Spinal cord (tissue), 10 donors: Measurements from ENCODE around the gene HOXB6. TPM values are rescaled to one million over a fixed set of nuclear protein-coding genes. Genes with fewer than 3 reads are reported as not detected.
A peak's percentile ranks its signal among the peaks of the same experiment; 100 is the strongest.

Source experiments
- DNase-seq, 6 donors: peaks; one replicate each; pipeline versions ENCODE4 v3.0.0 to v3.0.0-alpha.2; 2013 to 2015; ENCODE audit warnings: low spot score in 6 of 6, low read depth in 4 of 6
- H3K27ac ChIP-seq: one replicate; pipeline ENCODE4 v1.5.1; 2013; ENCODE audit warnings: low read depth, low read length, control low read depth
- H3K27me3 ChIP-seq: one replicate; pipeline ENCODE4 v1.6.1; 2013; ENCODE audit warnings: low read length; ENCODE audit not compliant: control insufficient read depth, insufficient read depth
- H3K36me3 ChIP-seq: one replicate; pipeline ENCODE4 v1.6.1; 2013; ENCODE audit warnings: low read length; ENCODE audit not compliant: control insufficient read depth, insufficient read depth
- H3K4me1 ChIP-seq: one replicate; pipeline ENCODE4 v1.6.1; 2013; ENCODE audit warnings: low read length; ENCODE audit not compliant: control insufficient read depth, insufficient read depth
- H3K4me3 ChIP-seq: one replicate; pipeline ENCODE4 v1.5.1; 2013; ENCODE audit warnings: low read depth, low read length, control low read depth
- H3K9me3 ChIP-seq: one replicate; pipeline ENCODE4 v1.6.1; 2013; ENCODE audit warnings: low read length; ENCODE audit not compliant: control insufficient read depth, insufficient read depth
- WGBS: methylation state at CpG from one replicate; pipeline ENCODE4 v1.1.5; 2013; ENCODE audit warnings: missing lambda C conversion rate; ENCODE audit not compliant: insufficient coverage; 5-methylcytosine and 5-hydroxymethylcytosine counted together
- polyA plus RNA-seq, 2 donors: library from polyadenylated mRNA; unstranded; fragments of 120-200 nt; gene quantifications; one replicate each; pipeline ENCODE4 v1.2.1, GENCODE V29; 2013; ENCODE audit not compliant: insufficient read length in 2 of 2
- total RNA-seq, 2 donors: library from RNA; depleted of rRNA in 1 of 2; stranded (reverse); fragments of 120-200 nt in 1 of 2; fragments of >200 nt in 1 of 2; gene quantifications; one replicate each; pipeline versions ENCODE4 v1.2.3 to v1.2.4, GENCODE V29; 2013 to 2014
- donor health status: healthy.

HOXB6 gene
- total and polyA plus RNA-seq, 4 donors: 20.2 to 142 (median 86.5) TPM

GRCh38 chr17:48615963-48616716, 11.4 kb upstream of the HOXB6 start:
- peak overlapping the region; percentile 99 for H3K27ac ChIP-seq
- H3K27me3 ChIP-seq: peaks cover 8% of the 10 kb centered on the region
- H3K9me3 ChIP-seq: no peaks in the 10 kb centered on the region
- peaks cover 16% of the 10 kb centered on the region for H3K36me3 ChIP-seq
- WGBS: 18% methylated on average over 3 of the region's 17 CpGs
- peak overlapping the region; percentile 65 for H3K4me3 ChIP-seq
- DNase-seq: peak in 5 of 6 donors; percentile 8 to 39 (median 26)
- H3K4me1 ChIP-seq: peaks cover 65% of the 10 kb centered on the region

- no peaks in the 10 kb centered on the region for H3K9me3 ChIP-seq
- peak within 1 kb of the TSS; percentile 99 for H3K27ac ChIP-seq
- H3K4me1 ChIP-seq: peaks cover 59% of the 10 kb centered on the region
- 0% methylated on average over 3 of the region's 41 CpGs for WGBS
- peaks cover 21% of the 10 kb centered on the region for H3K36me3 ChIP-seq
- peak within 1 kb of the TSS; percentile 65 for H3K4me3 ChIP-seq
- peaks cover 6% of the 10 kb centered on the region for H3K27me3 ChIP-seq
- peak in 5 of 6 donors; percentile 24 to 99 (median 87) for DNase-seq
Measured at GRCh38 chr17:48615047-48615962, 10.5 kb upstream of the HOXB6 start, which contains the start of gene HOXB8. HOXB8 (minus strand) TSS chr17:48615292; CDS start chr17:48614704, 588 bp downstream.

GRCh38 chr17:48613862-48614694, 9.3 kb upstream of the HOXB6 start:
- Histone ChIP-seq H3K4me3 (peak overlapping the region; percentile 65), H3K4me1 (peaks cover 55% of the 10 kb centered on the region), H3K9me3 (no peaks in the 10 kb centered on the region), H3K36me3 (peaks cover 21% of the 10 kb centered on the region), H3K27me3 (peaks cover 4% of the 10 kb centered on the region), H3K27ac (peak overlapping the region; percentile 99)
- peak in 3 of 6 donors; percentile 12 to 65 (median 43) for DNase-seq
- WGBS: under 1% methylated on average over 53 of the region's 55 CpGs

- H3K27ac ChIP-seq: peak overlapping the region; percentile 99
- peaks cover 53% of the 10 kb centered on the region for H3K4me1 ChIP-seq
- peaks cover 21% of the 10 kb centered on the region for H3K36me3 ChIP-seq
- peak overlapping the region; percentile 65 for H3K4me3 ChIP-seq
- peak in 2 of 6 donors; percentile 73 to 82 for DNase-seq
- no peaks in the 10 kb centered on the region for H3K9me3 ChIP-seq
- 0% methylated on average over 56 of the region's 67 CpGs for WGBS
- peaks cover 2% of the 10 kb centered on the region for H3K27me3 ChIP-seq
Measured at GRCh38 chr17:48612854-48613691, 8.3 kb upstream of the HOXB6 start.

- H3K27ac ChIP-seq: peak overlapping the region; percentile 99
- WGBS: 0% methylated on average over 12 of the region's 15 CpGs
Measured at GRCh38 chr17:48612456-48612853, 7.7 kb upstream of the HOXB6 start.

GRCh38 chr17:48611681-48612455, 7.1 kb upstream of the HOXB6 start:
- DNase-seq: peak in 2 of 6 donors; percentile 82 to 97
- Histone ChIP-seq H3K4me3 (peak overlapping the region; percentile 65), H3K4me1 (peaks cover 46% of the 10 kb centered on the region)

More at GRCh38 chr17:48612456-48612853, 7.7 kb upstream of the HOXB6 start:
- H3K36me3 ChIP-seq: peaks cover 21% of the 10 kb centered on the region
- peak overlapping the region; percentile 65 for H3K4me3 ChIP-seq
- H3K27me3 ChIP-seq: peaks cover 2% of the 10 kb centered on the region
- H3K9me3 ChIP-seq: no peaks in the 10 kb centered on the region
- peaks cover 47% of the 10 kb centered on the region for H3K4me1 ChIP-seq
- DNase-seq: peak in 2 of 6 donors; percentile 69 to 84

GRCh38 chr17:48611213-48611612, 6.4 kb upstream of the HOXB6 start:
- WGBS: 0% methylated on average over 14 of the region's 22 CpGs
- H3K4me3 ChIP-seq: peak overlapping the region; percentile 65
- no peaks in the 10 kb centered on the region for H3K9me3 ChIP-seq
- H3K36me3 ChIP-seq: peaks cover 21% of the 10 kb centered on the region
- peak overlapping the region; percentile 99 for H3K27ac ChIP-seq
- DNase-seq: no peak
- peaks cover 44% of the 10 kb centered on the region for H3K4me1 ChIP-seq
- no peaks in the 10 kb centered on the region for H3K27me3 ChIP-seq

More at GRCh38 chr17:48611681-48612455, 7.1 kb upstream of the HOXB6 start:
- H3K27me3 ChIP-seq: peaks cover 2% of the 10 kb centered on the region
- peaks cover 21% of the 10 kb centered on the region for H3K36me3 ChIP-seq
- no peaks in the 10 kb centered on the region for H3K9me3 ChIP-seq
- 2% methylated on average over 33 of the region's 36 CpGs for WGBS
- peak overlapping the region; percentile 99 for H3K27ac ChIP-seq
